Measurements from ENCODE around the gene ALK.
A peak's percentile ranks its signal among the peaks of the same experiment; 100 is the strongest.

The ALK gene

GRCh38 chr2:29400930-29401653 lies 520.3 kb downstream of the ALK start:
- no peak for DNase-seq (ENCODE audit: low spot score)

- DNase-seq (ENCODE audit: low spot score): peak; percentile 47
Measured at GRCh38 chr2:29398384-29399237, 522.8 kb downstream of the ALK start.

GRCh38 chr2:29397713-29398112 lies 523.7 kb downstream of the ALK start:
- DNase-seq (ENCODE audit: low spot score): peak; percentile 42

- no peak for DNase-seq (ENCODE audit: low spot score)
Measured at GRCh38 chr2:29397039-29397438, 524.3 kb downstream of the ALK start.

- no peak for DNase-seq (ENCODE audit: low spot score)
Measured at GRCh38 chr2:29394981-29395350, 526.4 kb downstream of the ALK start.

- DNase-seq (ENCODE audit: low spot score): no peak
Measured at GRCh38 chr2:29394311-29394980, 526.9 kb downstream of the ALK start.

GRCh38 chr2:29393676-29394075 lies 527.7 kb downstream of the ALK start:
- no peak for DNase-seq (ENCODE audit: low spot score)

GRCh38 chr2:29392774-29393173 lies 528.6 kb downstream of the ALK start:
- no peak for DNase-seq (ENCODE audit: low spot score)

- DNase-seq (ENCODE audit: low spot score): no peak
Measured at GRCh38 chr2:29390136-29390535, 531.2 kb downstream of the ALK start.

- DNase-seq (ENCODE audit: low spot score): no peak
Measured at GRCh38 chr2:29389686-29390085, 531.7 kb downstream of the ALK start.

GRCh38 chr2:29388071-29388470 lies 533.3 kb downstream of the ALK start:
- DNase-seq (ENCODE audit: low spot score): no peak

- no peak for DNase-seq (ENCODE audit: low spot score)
Measured at GRCh38 chr2:29382486-29382885, 538.9 kb downstream of the ALK start.

GRCh38 chr2:29377788-29378187 lies 543.6 kb downstream of the ALK start:
- no peak for DNase-seq (ENCODE audit: low spot score)

- no peak for DNase-seq (ENCODE audit: low spot score)
Measured at GRCh38 chr2:29376541-29376940, 544.8 kb downstream of the ALK start.

- no peak for DNase-seq (ENCODE audit: low spot score)
Measured at GRCh38 chr2:29375843-29376242, 545.5 kb downstream of the ALK start.

GRCh38 chr2:29374823-29375222 lies 546.6 kb downstream of the ALK start:
- DNase-seq (ENCODE audit: low spot score): peak; percentile 92

GRCh38 chr2:29373870-29374269 lies 547.5 kb downstream of the ALK start:
- no peak for DNase-seq (ENCODE audit: low spot score)

- DNase-seq (ENCODE audit: low spot score): peak; percentile 88
Measured at GRCh38 chr2:29372185-29372584, 549.2 kb downstream of the ALK start.

GRCh38 chr2:29370581-29371125 lies 550.7 kb downstream of the ALK start:
- DNase-seq (ENCODE audit: low spot score): no peak

GRCh38 chr2:29370173-29370572 lies 551.2 kb downstream of the ALK start:
- DNase-seq (ENCODE audit: low spot score): no peak

- DNase-seq (ENCODE audit: low spot score): no peak
Measured at GRCh38 chr2:29368659-29369040, 552.7 kb downstream of the ALK start.

- DNase-seq (ENCODE audit: low spot score): no peak
Measured at GRCh38 chr2:29367986-29368658, 553.3 kb downstream of the ALK start.

Measured in kidney tubule cell (primary cell).